SH-SY5Y (cell line): Measurements from ENCODE around the gene PCIF1.

Experiments used
- GATA2 ChIP-seq: IDR thresholded peaks from 2 replicates; pipeline ENCODE4 v1.6.1; 2011; ENCODE audit warnings: mild to moderate bottlenecking, low read depth, low read length
- GATA3 ChIP-seq: IDR thresholded peaks from 2 replicates; pipeline ENCODE4 v1.6.1; 2011; ENCODE audit warnings: low read depth, mild to moderate bottlenecking, low read length, moderate library complexity

GRCh38 chr20:45937765-45938164 lies 3.3 kb downstream of the PCIF1 start:
- TF ChIP-seq GATA3 = no peak
- TF ChIP-seq GATA2 = no peak
